GM23248 (cell line): ENCODE measurements around the gene MS4A4A. TPM values are rescaled to one million over a fixed set of nuclear protein-coding genes. Genes with fewer than 3 reads are reported as not detected.
A peak's percentile ranks its signal among the peaks of the same experiment; 100 is the strongest.

ENCODE experiments used
- DNase-seq: peaks from one replicate; pipeline ENCODE4 v3.0.0-alpha.2; 2015
- H2AFZ ChIP-seq: fragments of 200-600 bp; sonication (generic); 2 replicates; pipeline ENCODE4 v1.6.1; 2016; ENCODE audit warnings: antibody characterized with exemption
- H3F3A ChIP-seq: fragments of 200-600 bp; sonication (generic); 2 replicates; pipeline ENCODE4 v1.6.1; 2016; ENCODE audit warnings: mild to moderate bottlenecking, antibody characterized with exemption, mixed run types; ENCODE audit not compliant: insufficient read depth
- H3K27ac ChIP-seq: fragments of 200-600 bp; sonication (generic); 2 replicates; pipeline ENCODE4 v1.5.1; 2016; ENCODE audit warnings: mild to moderate bottlenecking
- H3K27me3 ChIP-seq: fragments of 200-600 bp; sonication (generic); replicated peaks from 2 replicates; pipeline ENCODE4 v1.6.1; 2016; ENCODE audit warnings: mild to moderate bottlenecking; ENCODE audit not compliant: insufficient read depth
- H3K36me3 ChIP-seq: fragments of 200-600 bp; sonication (generic); 2 replicates; pipeline ENCODE4 v1.6.1; 2016; ENCODE audit warnings: low read depth, mild to moderate bottlenecking
- H3K4me1 ChIP-seq: fragments of 200-600 bp; sonication (generic); 2 replicates; pipeline ENCODE4 v1.6.1; 2016; ENCODE audit warnings: mild to moderate bottlenecking; ENCODE audit not compliant: insufficient read depth
- H3K4me2 ChIP-seq: fragments of 200-600 bp; sonication (generic); one replicate; pipeline ENCODE4 v1.6.1; 2016; ENCODE audit warnings: mild to moderate bottlenecking; ENCODE audit not compliant: unreplicated experiment
- H3K4me3 ChIP-seq: fragments of 200-600 bp; sonication (generic); 2 replicates; pipeline ENCODE4 v1.5.1; 2016; ENCODE audit warnings: mild to moderate bottlenecking
- H3K79me2 ChIP-seq: fragments of 200-600 bp; sonication (generic); 2 replicates; pipeline ENCODE4 v1.6.1; 2016; ENCODE audit warnings: mild to moderate bottlenecking; ENCODE audit not compliant: insufficient read depth
- H3K9ac ChIP-seq: fragments of 200-600 bp; sonication (generic); 2 replicates; pipeline ENCODE4 v1.6.1; 2016; ENCODE audit warnings: mild to moderate bottlenecking
- H3K9me2 ChIP-seq: fragments of 200-600 bp; sonication (generic); 2 replicates; pipeline ENCODE4 v1.6.1; 2016; ENCODE audit warnings: mixed run types, mild to moderate bottlenecking, moderate library complexity; ENCODE audit not compliant: insufficient read depth
- H3K9me3 ChIP-seq: fragments of 200-600 bp; sonication (generic); one replicate; pipeline ENCODE4 v1.6.1; 2017; ENCODE audit warnings: low read depth
- H4K20me1 ChIP-seq: fragments of 200-600 bp; sonication (generic); 2 replicates; pipeline ENCODE4 v1.6.0; 2016; ENCODE audit not compliant: insufficient read depth
- EZH2 ChIP-seq: fragments of 200-600 bp; sonication (generic); IDR thresholded peaks from 2 replicates; pipeline ENCODE4 v1.6.1; 2018; ENCODE audit warnings: antibody characterized with exemption, mild to moderate bottlenecking; ENCODE audit not compliant: insufficient read depth, poor library complexity, severe bottlenecking
- EZH2phosphoT487 ChIP-seq: fragments of 200-600 bp; sonication (generic); IDR thresholded peaks from 2 replicates; pipeline ENCODE4 v1.6.1; 2018; ENCODE audit warnings: antibody characterized with exemption, moderate library complexity, mild to moderate bottlenecking, low read depth; ENCODE audit not compliant: insufficient read depth
- WGBS, 2 experiments: methylation state at CpG; one replicate each; pipeline ENCODE4 v1.1.6; 2015 to 2017; ENCODE audit warnings: low lambda C conversion rate in 2 of 2, low coverage in 1 of 2; ENCODE audit errors: missing lambda C conversion rate in 2 of 2; 5-methylcytosine and 5-hydroxymethylcytosine counted together
- in situ Hi-C: fragments of 300-500 bp; cut with MboI; formaldehyde crosslinking; loops from 2 replicates; pipeline ENCODE4 v1.15.0; 2020
- polyA plus RNA-seq: library from polyadenylated mRNA; unstranded; fragments of >200 nt; fragmentation: Nextera tagmentation; extraction: Ambion mirVana; gene quantifications from 2 replicates; pipeline ENCODE4 v1.2.1, GENCODE V29; 2016
- total RNA-seq: library from RNA; depleted of rRNA; stranded (reverse); fragments of >200 nt; shearing (Covaris generic); gene quantifications from 2 replicates; pipeline ENCODE4 v1.2.3, GENCODE V29; 2014

Gene MS4A4A
- total and polyA plus RNA-seq, 2 experiments from 2014 or later, result not detected

GRCh38 chr11:60242740-60243239, 37.7 kb upstream of the MS4A4A start, which contains the start of gene MS4A4E:
Gene MS4A4E, minus strand, starts transcription at chr11:60243137. Its CDS starts 13,082 bp downstream, at chr11:60230055.
- Histone ChIP-seq H3K4me3 (no peak within 1 kb of the TSS), H3K27me3 (no peaks in the 10 kb centered on the region), H3K9ac (no peak within 1 kb of the TSS), H3K4me1 (no peaks in the 10 kb centered on the region), H3K9me2 (no peaks in the 10 kb centered on the region), H3K36me3 (no peaks in the 10 kb centered on the region), H3K79me2 (no peaks in the 10 kb centered on the region), H3K4me2 (no peak within 1 kb of the TSS), H3F3A (no peaks in the 10 kb centered on the region), H3K9me3 (no peaks in the 10 kb centered on the region), H2AFZ (no peak within 1 kb of the TSS), H4K20me1 (no peaks in the 10 kb centered on the region), H3K27ac (no peak within 1 kb of the TSS)
- no peak for DNase-seq
- TF ChIP-seq EZH2phosphoT487, result no peak
- no peak for TF ChIP-seq EZH2
- in situ Hi-C loops, result no loop called here
- WGBS, 2 experiments, result 49 to 53% methylated on average over 5 of the region's 5 CpGs

GRCh38 chr11:60251485-60252212, 28.8 kb upstream of the MS4A4A start:
- H4K20me1 ChIP-seq, result no peaks in the 10 kb centered on the region
- no peaks in the 10 kb centered on the region for H3F3A ChIP-seq
- TF ChIP-seq EZH2phosphoT487 (no peak), EZH2 (no peak)
- H3K9me2 ChIP-seq, result no peaks in the 10 kb centered on the region
- no peaks in the 10 kb centered on the region for H3K4me1 ChIP-seq
- peak; percentile 1 for DNase-seq
- no peak overlapping the region for H3K4me3 ChIP-seq
- H3K27me3 ChIP-seq, result no peaks in the 10 kb centered on the region
- no peak overlapping the region for H2AFZ ChIP-seq
- in situ Hi-C loops, result no loop called here
- H3K36me3 ChIP-seq, result no peaks in the 10 kb centered on the region
- H3K4me2 ChIP-seq, result no peak overlapping the region
- no peak overlapping the region for H3K9ac ChIP-seq
- no peaks in the 10 kb centered on the region for H3K9me3 ChIP-seq
- H3K79me2 ChIP-seq, result no peaks in the 10 kb centered on the region
- no peak overlapping the region for H3K27ac ChIP-seq
- 7% methylated on average over 6 of the region's 6 CpGs for WGBS, 2 experiments

- Histone ChIP-seq H4K20me1 (no peaks in the 10 kb centered on the region), H3K4me2 (no peak overlapping the region), H2AFZ (no peak overlapping the region), H3K4me1 (no peaks in the 10 kb centered on the region), H3K79me2 (no peaks in the 10 kb centered on the region), H3F3A (no peaks in the 10 kb centered on the region), H3K36me3 (no peaks in the 10 kb centered on the region), H3K9ac (no peak overlapping the region), H3K27me3 (no peaks in the 10 kb centered on the region), H3K9me3 (no peaks in the 10 kb centered on the region), H3K4me3 (no peak overlapping the region), H3K27ac (no peak overlapping the region), H3K9me2 (no peaks in the 10 kb centered on the region)
- in situ Hi-C loops, result no loop called here
- TF ChIP-seq EZH2, result no peak
- TF ChIP-seq EZH2phosphoT487, result no peak
- WGBS, 2 experiments, result 3 to 5% methylated on average over 2 of the region's 2 CpGs
- DNase-seq, result no peak
These were observed 28.0 kb upstream of the MS4A4A start for GRCh38 chr11:60252213-60253108.

- WGBS, 2 experiments, result 12 to 22% methylated on average over 4 of the region's 4 CpGs
- no peaks in the 10 kb centered on the region for H4K20me1 ChIP-seq
- no peak for DNase-seq
- no peak for TF ChIP-seq EZH2phosphoT487
- no peak for TF ChIP-seq EZH2
- H3K4me1 ChIP-seq, result no peaks in the 10 kb centered on the region
- in situ Hi-C loops, result no loop called here
- no peak overlapping the region for H3K27ac ChIP-seq
- H3K9ac ChIP-seq, result no peak overlapping the region
- no peaks in the 10 kb centered on the region for H3K79me2 ChIP-seq
- H3K4me3 ChIP-seq, result no peak overlapping the region
- no peak overlapping the region for H3K4me2 ChIP-seq
- H3K36me3 ChIP-seq, result no peaks in the 10 kb centered on the region
- no peaks in the 10 kb centered on the region for H3K9me3 ChIP-seq
- H3K27me3 ChIP-seq, result no peaks in the 10 kb centered on the region
- no peaks in the 10 kb centered on the region for H3F3A ChIP-seq
- H2AFZ ChIP-seq, result no peak overlapping the region
- H3K9me2 ChIP-seq, result no peaks in the 10 kb centered on the region
These were observed 22.3 kb upstream of the MS4A4A start for GRCh38 chr11:60257956-60258722.
